Hematopoietic multipotent progenitor cell treated with erythropoietin and hydrocortisone succinate and interleukin-3 and kit ligand, for 6 days (in vitro differentiated cells): ENCODE results near the gene ZIC2.
"Not testable (repeated sequence)": the region's sequence is repeated elsewhere in the genome, so short reads cannot be mapped to it uniquely, and the experiment has no call there.

Source experiments
- DNase-seq: peaks from one replicate; pipeline ENCODE4 v3.0.0-alpha.2; 2015

The ZIC2 gene

GRCh38 chr13:100032642-100033041, 51.1 kb downstream of the ZIC2 start:
- DNase-seq = not testable (repeated sequence)

GRCh38 chr13:100035936-100036335, 54.4 kb downstream of the ZIC2 start:
- no peak for DNase-seq
